ENCODE results near the gene CDKN2C. TPM values are rescaled to one million over a fixed set of nuclear protein-coding genes. Genes with fewer than 3 reads are reported as not detected.

The CDKN2C gene
- total RNA-seq, 3 donors from 2014 or later, result 4.4 to 20.7 (median 14.8) TPM

DNA sequence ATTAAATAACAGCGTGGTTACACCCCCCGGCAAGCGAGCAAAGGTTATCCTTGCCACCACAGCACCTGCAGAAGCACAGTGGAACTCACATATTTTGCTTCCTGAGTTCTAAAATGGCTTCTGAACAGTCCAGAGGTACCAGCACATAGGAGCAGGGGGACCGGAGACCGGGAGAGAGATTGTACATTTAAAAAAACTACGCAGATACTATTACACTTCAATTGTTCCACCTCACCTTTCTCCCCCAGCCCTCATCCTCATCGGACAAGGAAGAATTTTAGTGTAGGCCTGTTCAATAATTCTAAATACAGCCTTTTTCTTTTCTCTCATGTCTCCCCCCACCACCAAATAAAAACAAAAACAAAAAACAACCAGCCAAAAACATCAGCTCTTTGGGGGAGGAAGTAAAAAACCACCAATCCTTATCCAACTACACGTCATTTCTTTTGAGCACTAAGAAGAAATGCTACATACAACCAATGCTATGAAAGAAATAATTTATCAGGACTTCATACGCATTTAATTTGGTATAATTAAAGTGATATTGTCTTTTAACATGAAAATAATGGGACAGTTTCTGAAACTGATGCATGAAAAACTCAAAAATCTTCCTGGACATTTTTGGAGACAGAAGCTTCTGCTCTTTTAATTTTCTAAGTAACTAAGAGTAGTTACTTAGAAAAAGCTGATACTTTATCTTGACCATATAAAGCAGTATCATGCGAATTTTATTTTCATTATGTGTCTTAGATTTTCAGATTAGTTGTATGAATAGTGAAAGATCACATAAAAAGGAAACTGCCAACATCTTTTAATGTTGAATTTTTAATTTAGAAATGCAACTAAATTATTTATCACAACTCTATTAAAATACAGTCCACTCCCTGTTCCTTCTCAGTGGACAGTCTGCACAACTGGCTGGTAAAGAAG lies 9.1 kb downstream of the CDKN2C start:
- Histone ChIP-seq H3K4me3 (no peak overlapping the region), H3K36me3 (ENCODE audit: low read depth) (no peaks in the 10 kb centered on the region), H3K4me1 (ENCODE audit: low read depth) (peaks cover 8% of the 10 kb centered on the region), H3K9me3 (no peaks in the 10 kb centered on the region)
- intact Hi-C loops (cut with DNase I, micrococcal nuclease), result no loop called here
- DNase-seq, result peak in 2 of 3 donors; percentile 49 to 55
- peak; percentile 60 for ATAC-seq
- TF ChIP-seq, protein P1, sequence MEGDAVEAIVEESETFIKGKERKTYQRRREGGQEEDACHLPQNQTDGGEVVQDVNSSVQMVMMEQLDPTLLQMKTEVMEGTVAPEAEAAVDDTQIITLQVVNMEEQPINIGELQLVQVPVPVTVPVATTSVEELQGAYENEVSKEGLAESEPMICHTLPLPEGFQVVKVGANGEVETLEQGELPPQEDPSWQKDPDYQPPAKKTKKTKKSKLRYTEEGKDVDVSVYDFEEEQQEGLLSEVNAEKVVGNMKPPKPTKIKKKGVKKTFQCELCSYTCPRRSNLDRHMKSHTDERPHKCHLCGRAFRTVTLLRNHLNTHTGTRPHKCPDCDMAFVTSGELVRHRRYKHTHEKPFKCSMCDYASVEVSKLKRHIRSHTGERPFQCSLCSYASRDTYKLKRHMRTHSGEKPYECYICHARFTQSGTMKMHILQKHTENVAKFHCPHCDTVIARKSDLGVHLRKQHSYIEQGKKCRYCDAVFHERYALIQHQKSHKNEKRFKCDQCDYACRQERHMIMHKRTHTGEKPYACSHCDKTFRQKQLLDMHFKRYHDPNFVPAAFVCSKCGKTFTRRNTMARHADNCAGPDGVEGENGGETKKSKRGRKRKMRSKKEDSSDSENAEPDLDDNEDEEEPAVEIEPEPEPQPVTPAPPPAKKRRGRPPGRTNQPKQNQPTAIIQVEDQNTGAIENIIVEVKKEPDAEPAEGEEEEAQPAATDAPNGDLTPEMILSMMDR (IDR thresholded peaks at IDR 0.05), result no peak

DNA sequence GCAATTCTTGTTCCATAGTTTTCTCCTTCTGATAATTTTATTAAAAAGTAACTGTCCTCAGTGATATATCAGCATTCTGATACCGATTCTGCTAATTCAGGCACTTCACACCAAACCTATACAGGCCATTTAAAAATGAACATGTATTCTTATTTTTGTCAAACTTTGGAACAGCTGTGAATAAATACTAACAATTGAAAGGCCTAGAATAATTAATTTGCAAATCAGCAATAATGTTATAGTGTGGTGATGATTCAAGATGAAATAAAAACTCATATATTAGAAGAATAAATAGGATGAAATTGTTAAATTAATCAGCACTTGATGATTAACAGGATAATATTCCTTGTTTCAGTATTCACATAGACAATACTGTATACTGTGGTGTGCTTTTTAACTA lies 9.9 kb downstream of the CDKN2C start:
- Histone ChIP-seq H3K36me3 (ENCODE audit: low read depth) (no peaks in the 10 kb centered on the region), H3K4me1 (ENCODE audit: low read depth) (peaks cover 8% of the 10 kb centered on the region), H3K9me3 (no peaks in the 10 kb centered on the region), H3K4me3 (no peak overlapping the region)
- no peak for ATAC-seq
- TF ChIP-seq, protein P1 (IDR thresholded peaks at IDR 0.05), result no peak
- intact Hi-C loops (cut with DNase I, micrococcal nuclease), result no loop called here
- no peak for DNase-seq

DNA sequence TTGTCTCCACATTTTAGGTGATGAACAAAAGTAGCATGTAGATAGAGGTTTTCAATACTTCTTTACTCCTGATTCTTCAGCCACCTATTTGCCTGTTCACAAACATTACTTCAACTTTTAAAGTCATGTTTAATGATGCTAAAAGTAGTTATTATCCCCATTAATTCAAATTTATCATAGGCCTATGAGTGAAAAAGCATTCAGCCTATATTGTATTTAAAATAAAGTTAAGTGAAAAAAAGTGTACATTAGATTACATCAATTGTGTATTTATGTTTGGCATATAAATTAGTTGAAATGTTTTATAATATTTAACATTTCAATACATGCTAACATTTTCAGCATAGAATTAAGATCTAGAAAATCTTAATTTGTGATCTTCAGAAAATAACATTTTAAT lies 10.5 kb downstream of the CDKN2C start:
- no peaks in the 10 kb centered on the region for H3K9me3 ChIP-seq
- DNase-seq, result no peak
- ATAC-seq, result no peak
- H3K4me1 ChIP-seq (ENCODE audit: low read depth), result peaks cover 8% of the 10 kb centered on the region
- TF ChIP-seq, protein P1 (IDR thresholded peaks at IDR 0.05), result no peak
- no peaks in the 10 kb centered on the region for H3K36me3 ChIP-seq (ENCODE audit: low read depth)
- H3K4me3 ChIP-seq, result no peak overlapping the region
- intact Hi-C loops (cut with DNase I, micrococcal nuclease), result no loop called here

DNA sequence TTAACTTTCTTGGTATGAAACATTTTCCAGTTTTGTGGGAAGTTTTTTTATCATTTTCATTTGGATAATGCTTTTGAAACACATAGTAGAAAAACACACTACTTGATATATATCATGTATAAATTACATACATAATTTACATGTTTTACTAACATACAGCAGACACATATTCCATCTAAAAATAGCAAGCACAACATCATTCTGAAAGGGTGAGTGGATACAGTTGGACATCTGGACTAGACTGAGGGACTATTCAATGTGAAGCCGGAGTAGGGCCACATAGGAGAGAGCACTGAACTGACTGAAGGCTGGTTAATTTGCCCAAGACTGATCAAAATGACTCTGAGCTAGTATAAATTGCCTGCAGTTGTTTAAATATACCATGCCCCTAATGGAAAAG lies 11.7 kb downstream of the CDKN2C start:
- no peak for DNase-seq
- ATAC-seq, result no peak
- Histone ChIP-seq H3K9me3 (no peaks in the 10 kb centered on the region), H3K36me3 (ENCODE audit: low read depth) (no peaks in the 10 kb centered on the region), H3K4me3 (no peak overlapping the region), H3K4me1 (ENCODE audit: low read depth) (peaks cover 6% of the 10 kb centered on the region)
- intact Hi-C loops (cut with DNase I, micrococcal nuclease), result no loop called here
- TF ChIP-seq, protein P1 (IDR thresholded peaks at IDR 0.05), result no peak

DNA sequence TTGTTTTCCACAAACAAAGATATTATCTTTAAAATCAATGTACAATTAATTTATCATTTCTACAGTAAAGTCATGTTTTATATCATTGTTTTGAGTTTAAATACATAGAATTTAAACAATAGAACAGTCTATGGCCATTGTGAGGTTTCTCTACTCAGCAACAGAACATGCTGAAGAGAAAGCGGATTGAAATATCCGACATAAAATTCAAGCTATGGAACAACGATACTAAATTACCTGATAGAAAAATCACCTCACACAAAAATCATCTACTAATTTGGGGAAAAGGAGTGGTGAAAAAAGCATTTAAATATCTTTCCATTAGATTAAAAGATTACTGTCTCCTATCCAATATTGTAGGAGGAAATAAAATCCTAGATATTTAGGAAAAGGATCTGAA lies 12.6 kb downstream of the CDKN2C start:
- ATAC-seq, result no peak
- intact Hi-C loops (cut with DNase I, micrococcal nuclease), result no loop called here
- H3K4me1 ChIP-seq (ENCODE audit: low read depth), result no peaks in the 10 kb centered on the region

More for the DNA sequence above, 12.6 kb downstream of the CDKN2C start:
- Histone ChIP-seq H3K36me3 (ENCODE audit: low read depth) (no peaks in the 10 kb centered on the region), H3K9me3 (no peaks in the 10 kb centered on the region), H3K4me3 (no peak overlapping the region)
- TF ChIP-seq, protein P1 (IDR thresholded peaks at IDR 0.05), result no peak
- DNase-seq, result no peak
